CD4-positive, alpha-beta T cell treated with Interferon gamma for 1 hour (primary cell): ENCODE results near the gene PSMD9.
"Not testable (repeated sequence)": the region's sequence is repeated elsewhere in the genome, so short reads cannot be mapped to it uniquely, and the experiment has no call there.

Experiments used
- DNase-seq: peaks from one replicate; pipeline ENCODE4 v3.0.0-alpha.2; 2020

Gene PSMD9

DNA sequence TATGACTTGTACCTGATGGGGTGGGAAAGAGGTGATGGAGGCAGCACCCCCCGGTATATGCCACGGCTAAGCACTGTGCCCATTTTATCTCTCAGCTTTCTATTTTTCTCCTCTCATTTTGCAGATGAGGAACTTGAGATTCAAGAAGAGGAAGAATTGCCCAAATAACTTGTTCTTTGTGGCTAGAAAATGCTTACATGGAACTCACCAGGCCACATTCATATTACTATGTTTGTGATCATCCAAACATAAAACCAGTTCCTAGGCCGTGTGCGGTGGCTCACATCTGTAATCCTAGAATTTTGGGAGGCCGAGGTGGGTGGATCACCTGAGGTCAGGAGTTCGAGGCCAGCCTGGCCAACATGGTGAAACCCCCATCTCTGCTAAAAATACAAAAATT is 14.5 kb upstream of the PSMD9 start:
- no peak for DNase-seq

GRCh38 chr12:121875582-121875981 is 13.0 kb upstream of the PSMD9 start:
- no peak for DNase-seq

DNA sequence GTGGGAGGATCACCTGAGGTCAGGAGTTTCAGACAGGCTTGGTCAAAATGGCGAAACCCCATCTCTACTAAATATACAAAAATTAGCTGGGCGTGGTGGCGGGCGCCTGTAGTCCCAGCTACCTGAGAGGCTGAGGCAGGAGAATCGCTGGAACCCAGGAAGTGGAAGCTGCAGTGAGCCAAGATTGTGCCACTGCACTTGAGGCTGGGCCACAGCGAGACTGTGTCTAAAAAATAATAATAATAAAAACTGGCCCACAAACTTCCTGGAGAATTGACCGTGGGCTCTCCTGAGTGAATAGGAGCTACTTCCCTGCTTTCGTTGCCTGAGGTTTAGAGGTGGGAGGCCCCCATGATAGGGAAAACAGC is 12.5 kb upstream of the PSMD9 start:
- not testable (repeated sequence) for DNase-seq

DNA sequence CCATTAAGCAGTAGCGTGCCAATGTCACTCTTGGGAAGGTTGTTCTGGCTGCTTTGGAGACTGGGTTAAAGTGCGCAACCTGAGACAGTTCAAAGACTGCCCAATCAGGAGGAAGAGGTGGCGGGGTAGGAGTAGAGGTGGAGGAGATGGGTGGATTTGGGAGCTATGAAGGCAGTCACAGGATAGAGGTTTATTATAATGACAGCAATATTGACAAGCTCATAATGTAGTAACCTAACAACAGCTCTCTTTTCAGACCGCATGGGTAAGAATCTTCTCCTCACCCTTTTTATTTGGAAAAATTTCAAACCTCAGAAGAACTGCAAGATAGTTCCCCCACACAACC is 5.3 kb upstream of the PSMD9 start:
- no peak for DNase-seq

DNA sequence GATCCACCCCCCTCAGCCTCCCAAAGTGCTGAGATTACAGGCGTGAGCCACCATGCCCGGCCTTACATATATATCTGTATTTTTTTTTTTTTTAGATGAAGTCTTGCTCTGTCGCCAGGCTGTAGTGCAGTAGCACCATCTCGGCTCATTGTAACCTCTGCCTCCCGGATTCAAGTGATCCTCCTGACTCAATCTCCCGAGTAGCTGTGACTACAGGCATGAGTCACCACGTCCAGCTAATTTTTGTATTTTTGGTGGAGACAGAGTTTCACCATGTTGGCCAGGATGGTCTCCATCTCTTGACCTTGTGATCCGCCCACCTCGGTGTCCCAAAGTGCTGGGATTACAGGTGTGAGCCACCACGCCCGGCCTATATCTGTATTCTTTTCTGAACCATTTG is 3.5 kb upstream of the PSMD9 start:
- not testable (repeated sequence) for DNase-seq

DNA sequence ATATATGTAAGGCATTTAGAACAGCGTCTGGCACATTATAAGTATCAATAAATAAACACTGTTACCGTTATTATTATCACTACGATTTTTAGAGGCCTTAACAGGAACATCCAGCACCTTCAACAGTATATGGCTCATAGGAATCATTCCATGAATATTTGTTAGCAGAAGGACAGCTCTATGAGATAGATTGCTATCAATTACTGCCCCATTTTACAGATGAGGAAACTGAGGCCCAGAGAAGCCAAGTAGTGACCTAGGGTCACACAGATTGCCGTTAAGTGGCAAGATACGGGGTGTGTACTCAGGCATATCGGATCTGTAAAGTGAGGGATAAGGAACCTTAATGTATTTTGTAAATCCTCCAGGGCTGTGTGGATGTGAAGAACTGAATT is 510 bp upstream of the PSMD9 start:
- no peak for DNase-seq

- DNase-seq, result no peak
Observed at GRCh38 chr12:121889274-121889624, 659 bp downstream of the PSMD9 start.

- DNase-seq, result not testable (repeated sequence)
Observed at GRCh38 chr12:121889661-121890060, 1.1 kb downstream of the PSMD9 start.

DNA sequence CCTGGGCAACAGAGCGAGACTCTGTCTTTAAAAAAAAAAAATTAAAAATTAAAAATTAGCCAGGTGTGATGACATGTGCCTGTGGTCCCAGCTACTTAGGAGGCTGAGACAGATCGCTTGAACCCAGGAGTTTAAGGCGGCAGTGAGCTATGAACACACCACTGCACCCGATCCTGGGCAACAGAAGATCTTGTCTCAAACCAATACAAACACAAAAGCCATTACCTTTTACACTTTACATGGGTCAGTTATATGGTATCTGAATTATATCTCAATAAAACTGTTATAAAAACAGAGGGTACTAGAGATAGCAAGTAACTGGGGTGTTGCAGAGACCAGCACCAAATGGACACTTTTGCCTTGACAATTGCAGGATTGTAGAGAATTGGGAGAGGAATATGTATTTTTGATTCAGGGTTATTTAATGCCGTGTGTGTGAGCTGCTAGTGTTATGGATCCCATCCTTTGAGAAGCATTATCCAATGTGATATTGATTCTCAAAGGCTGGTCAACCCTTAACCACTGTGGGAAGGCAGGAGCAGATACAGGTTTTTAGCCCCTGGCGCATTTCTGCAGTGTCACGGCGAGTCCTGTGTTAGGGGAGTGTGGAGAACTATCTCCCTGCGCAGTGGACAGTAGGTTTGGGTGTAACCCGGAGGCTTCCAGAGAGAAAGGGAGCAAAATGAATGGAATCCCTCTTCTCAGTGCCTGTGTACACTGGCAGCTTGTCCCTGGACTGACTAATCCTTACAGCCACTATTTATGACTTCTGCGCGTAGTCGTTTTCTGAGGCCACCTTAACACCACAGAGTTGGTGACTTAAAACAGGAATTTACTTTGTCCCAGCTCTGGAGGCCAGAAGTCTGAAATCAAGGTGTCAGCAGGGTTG is 4.3 kb downstream of the PSMD9 start:
- DNase-seq, result no peak

GRCh38 chr12:121893961-121894460 is 5.4 kb downstream of the PSMD9 start:
- DNase-seq, result no peak

DNA sequence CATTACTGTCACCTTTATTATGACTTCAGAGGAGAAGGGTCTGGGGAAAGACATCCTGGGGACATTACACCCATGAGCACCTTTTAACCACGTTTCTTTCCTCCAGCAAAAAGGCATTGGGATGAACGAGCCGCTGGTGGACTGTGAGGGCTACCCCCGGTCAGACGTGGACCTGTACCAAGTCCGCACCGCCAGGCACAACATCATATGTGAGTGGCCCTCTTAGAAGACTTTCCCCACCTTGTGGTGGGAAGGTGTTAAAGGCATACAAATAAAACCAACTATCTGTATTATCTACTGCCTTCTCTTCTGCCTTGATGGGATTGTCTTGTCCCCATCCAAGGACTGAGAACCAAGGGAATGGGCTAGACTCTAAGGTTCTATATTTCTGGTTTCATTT is 6.0 kb downstream of the PSMD9 start:
- DNase-seq, result no peak

- no peak for DNase-seq
Observed at GRCh38 chr12:121898287-121898686, 9.7 kb downstream of the PSMD9 start.

DNA sequence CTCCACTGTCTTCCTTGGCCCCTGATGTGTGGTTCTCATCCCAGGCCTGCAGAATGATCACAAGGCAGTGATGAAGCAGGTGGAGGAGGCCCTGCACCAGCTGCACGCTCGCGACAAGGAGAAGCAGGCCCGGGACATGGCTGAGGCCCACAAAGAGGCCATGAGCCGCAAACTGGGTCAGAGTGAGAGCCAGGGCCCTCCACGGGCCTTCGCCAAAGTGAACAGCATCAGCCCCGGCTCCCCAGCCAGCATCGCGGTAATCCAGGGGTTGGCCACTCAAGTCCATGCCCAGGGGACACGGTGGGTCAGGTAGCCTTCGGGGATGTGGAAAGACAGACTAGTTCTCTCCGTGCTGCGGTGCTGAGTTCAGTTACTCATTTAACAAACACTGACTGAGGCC is 11.0 kb downstream of the PSMD9 start:
- no peak for DNase-seq

- DNase-seq, result no peak
Observed at GRCh38 chr12:121903202-121903601, 14.6 kb downstream of the PSMD9 start.

DNA sequence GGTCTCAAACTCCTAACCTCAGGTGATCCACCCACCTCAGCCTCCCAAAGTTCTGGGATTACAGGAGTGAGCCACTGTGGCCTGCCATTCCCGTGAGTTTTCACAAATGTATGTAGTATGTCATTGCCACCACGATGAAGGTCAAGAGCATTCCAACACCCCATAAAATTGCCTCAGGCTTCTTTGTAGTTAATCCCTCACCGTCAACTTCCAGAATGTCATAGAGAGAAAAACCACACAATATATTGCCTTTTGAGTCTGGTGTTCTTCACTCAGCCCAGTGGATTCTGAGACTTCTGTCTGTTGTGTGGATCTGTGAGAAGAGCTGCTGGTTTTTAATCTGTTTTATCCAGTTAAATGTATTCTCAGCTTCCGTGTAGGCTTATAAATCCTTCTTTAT is 17.2 kb downstream of the PSMD9 start:
- DNase-seq, result no peak

GRCh38 chr12:121908702-121909101 is 20.1 kb downstream of the PSMD9 start:
- DNase-seq, result no peak

GRCh38 chr12:121911824-121912585 is 23.4 kb downstream of the PSMD9 start:
- DNase-seq, result no peak

GRCh38 chr12:121915841-121916321 is 27.3 kb downstream of the PSMD9 start:
- no peak for DNase-seq

GRCh38 chr12:121916719-121917118 is 28.1 kb downstream of the PSMD9 start:
- DNase-seq, result no peak

DNA sequence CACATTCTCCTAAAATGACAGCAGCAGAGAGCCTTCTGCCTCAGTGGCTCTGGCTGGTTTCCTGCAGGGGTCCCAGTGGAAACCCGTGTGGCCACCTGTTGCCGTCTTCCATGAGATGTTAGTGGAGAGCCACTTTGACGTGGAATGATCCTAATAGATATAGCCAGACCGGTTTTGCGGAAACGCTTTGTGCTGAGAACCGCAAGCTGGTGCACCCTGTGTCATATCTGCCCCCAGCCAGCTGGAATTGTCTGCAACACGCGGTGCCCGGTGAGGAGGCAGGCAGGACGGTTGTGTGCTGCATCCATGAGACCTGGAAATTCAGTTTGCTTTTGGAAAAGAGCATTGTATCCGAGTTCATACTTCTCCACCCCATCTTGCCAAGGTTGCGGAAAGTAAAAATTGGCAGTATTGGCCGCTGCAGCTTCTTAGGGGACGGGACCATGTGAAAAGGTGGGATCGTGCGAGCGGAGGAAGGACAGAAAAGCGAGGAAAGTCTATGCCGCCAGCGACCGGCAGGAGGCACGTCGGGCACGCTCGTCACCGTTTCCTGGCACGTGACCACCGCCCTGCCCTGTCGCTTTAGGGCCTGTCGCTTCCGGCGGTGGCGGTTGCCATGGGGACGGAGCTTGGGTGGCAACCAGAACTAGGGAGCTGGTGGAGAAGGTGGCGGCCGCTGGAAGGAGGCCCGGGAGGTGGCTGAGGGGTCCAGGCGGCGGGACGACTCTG is 29.5 kb downstream of the PSMD9 start, which contains the start of gene CFAP251:
CFAP251 (plus strand) TSS at position 643 of the 729 bp plus-strand sequence. CDS start 2,714 bp downstream, outside the sequence.
- peak; percentile 97 for DNase-seq

- DNase-seq, result no peak
Observed at GRCh38 chr12:121918679-121919038, 30.1 kb downstream of the PSMD9 start.

- DNase-seq, result no peak
Observed at GRCh38 chr12:121921066-121921465, 32.5 kb downstream of the PSMD9 start.

DNA sequence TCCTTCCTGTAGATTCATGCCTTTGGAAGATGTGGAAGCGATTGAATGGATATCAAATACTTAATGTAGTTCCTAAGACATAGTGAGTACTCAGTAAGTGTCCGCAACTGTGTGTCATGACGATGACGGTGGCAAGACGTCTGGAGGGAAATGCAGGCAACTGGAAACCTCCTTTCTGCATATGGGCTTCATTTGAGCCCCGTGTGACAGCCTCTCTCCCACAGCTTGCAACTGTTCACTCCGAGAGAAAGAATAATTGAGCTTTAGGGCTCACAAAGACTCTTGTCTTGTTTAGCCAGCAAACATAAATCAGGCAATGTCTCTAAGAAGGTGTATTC is 36.7 kb downstream of the PSMD9 start:
- DNase-seq, result no peak
